ENCODE data around the gene ZNF804A. TPM values are rescaled to one million over a fixed set of nuclear protein-coding genes. Genes with fewer than 3 reads are reported as not detected.

ZNF804A gene
- total RNA-seq, 2 donors from 2014 or later: 0.14 to 0.68 TPM

DNA sequence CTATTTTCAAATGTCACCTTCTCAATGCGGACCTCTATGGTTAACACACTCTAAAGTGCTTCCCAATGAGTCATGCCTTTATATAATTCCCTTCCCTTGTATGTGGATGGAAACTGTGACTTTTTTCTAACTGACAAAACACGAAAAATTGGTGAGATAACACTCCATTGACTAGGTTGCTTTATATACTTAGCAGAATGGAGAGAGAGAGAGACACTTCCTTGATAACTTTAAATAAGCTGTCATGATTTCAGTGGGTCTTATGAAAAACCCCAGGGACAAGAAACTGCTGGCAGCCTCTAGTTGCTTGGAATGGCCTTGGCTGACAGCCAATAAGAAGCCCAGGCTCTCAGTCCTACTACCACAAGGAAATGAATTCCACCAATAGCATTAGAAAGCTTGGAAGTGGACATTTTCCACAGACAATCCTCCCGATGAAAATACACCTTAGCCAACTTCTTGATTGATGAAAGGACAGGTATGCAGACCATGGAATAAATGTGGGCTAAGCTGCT lies 322.2 kb downstream of the ZNF804A start:
- ATAC-seq (ENCODE audit: insufficient number of reproducible peaks, low FRiP score, low read depth) (no peak), DNase-seq (ENCODE audit: low spot score) (no peak)
- peaks cover 4% of the 10 kb centered on the region for H3K9me3 ChIP-seq
- TF ChIP-seq, protein P1, sequence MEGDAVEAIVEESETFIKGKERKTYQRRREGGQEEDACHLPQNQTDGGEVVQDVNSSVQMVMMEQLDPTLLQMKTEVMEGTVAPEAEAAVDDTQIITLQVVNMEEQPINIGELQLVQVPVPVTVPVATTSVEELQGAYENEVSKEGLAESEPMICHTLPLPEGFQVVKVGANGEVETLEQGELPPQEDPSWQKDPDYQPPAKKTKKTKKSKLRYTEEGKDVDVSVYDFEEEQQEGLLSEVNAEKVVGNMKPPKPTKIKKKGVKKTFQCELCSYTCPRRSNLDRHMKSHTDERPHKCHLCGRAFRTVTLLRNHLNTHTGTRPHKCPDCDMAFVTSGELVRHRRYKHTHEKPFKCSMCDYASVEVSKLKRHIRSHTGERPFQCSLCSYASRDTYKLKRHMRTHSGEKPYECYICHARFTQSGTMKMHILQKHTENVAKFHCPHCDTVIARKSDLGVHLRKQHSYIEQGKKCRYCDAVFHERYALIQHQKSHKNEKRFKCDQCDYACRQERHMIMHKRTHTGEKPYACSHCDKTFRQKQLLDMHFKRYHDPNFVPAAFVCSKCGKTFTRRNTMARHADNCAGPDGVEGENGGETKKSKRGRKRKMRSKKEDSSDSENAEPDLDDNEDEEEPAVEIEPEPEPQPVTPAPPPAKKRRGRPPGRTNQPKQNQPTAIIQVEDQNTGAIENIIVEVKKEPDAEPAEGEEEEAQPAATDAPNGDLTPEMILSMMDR (IDR thresholded peaks at IDR 0.05): no peak
- no peak overlapping the region for H3K27ac ChIP-seq
- no peaks in the 10 kb centered on the region for H3K36me3 ChIP-seq
- no peaks in the 10 kb centered on the region for H3K4me1 ChIP-seq (ENCODE audit: control insufficient read depth in 1 of 2, low read depth in 2 of 2)
- no peak overlapping the region for H3K4me3 ChIP-seq
- no peaks in the 10 kb centered on the region for H3K27me3 ChIP-seq (replicated peaks; ENCODE audit: insufficient read depth)

DNA sequence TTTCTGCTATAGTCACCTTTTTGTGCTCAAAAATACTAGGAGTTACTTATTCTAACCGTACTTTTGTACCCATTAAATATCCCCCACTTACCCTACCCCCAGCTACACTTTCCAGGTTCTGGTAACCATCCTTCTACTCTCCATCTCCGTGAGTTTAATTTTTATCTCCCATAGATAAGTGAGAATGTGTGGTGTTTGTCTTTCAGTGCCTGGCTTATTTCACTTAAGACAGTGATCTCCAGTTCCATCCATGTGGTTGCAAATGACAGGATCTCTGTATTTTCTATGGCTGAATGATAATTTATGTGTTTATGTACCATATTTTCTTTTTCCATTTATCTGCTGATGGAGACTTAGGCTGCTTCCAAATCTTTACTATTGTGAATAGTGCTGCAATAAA lies 323.3 kb downstream of the ZNF804A start:
- Histone ChIP-seq H3K36me3 (no peaks in the 10 kb centered on the region), H3K4me3 (no peak overlapping the region), H3K9me3 (peaks cover 12% of the 10 kb centered on the region), H3K4me1 (ENCODE audit: control insufficient read depth in 1 of 2, low read depth in 2 of 2) (no peaks in the 10 kb centered on the region), H3K27me3 (replicated peaks; ENCODE audit: insufficient read depth) (no peaks in the 10 kb centered on the region), H3K27ac (no peak overlapping the region)
- TF ChIP-seq, protein P1 (IDR thresholded peaks at IDR 0.05): no peak
- DNase-seq (ENCODE audit: low spot score) (no peak), ATAC-seq (ENCODE audit: insufficient number of reproducible peaks, low FRiP score, low read depth) (no peak)

DNA sequence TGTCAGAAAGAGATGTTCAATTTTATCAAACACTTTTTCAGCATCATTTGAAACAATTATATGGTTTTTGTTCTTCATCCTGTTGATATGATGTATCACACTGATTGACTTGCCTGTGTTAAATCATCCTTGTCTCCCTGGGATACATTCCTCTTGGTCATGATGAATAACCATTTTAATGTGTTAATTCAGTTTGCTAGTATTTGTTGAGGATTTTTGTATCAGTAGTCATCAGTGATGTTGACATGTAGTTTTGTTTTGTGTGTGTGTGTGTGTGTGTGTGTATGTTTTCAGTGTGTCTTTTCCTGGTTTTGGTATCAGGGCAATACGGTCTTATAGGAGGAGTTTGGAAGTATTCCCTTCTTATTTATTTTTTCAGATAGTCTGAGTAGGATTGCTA lies 325.4 kb downstream of the ZNF804A start:
- TF ChIP-seq, protein P1 (IDR thresholded peaks at IDR 0.05): no peak

DNA sequence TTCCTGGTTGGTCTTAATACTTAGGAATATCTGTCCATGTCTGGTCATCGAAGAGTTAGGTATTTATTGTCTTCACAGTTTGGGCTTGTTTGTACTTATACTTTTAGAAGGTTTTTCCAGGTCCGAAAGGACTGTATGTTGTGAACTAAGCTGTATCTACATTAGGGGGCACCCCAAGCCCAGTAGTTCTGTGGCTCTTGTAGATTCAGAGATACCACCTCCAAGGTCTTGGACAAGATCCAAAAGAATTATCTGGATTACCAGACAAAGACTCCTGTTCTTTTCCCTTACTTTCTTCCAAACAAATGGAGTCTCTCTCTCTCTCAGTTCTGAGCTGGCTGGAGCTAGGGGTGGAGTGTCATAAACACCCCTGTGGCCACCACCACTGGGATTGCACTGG lies 328.7 kb downstream of the ZNF804A start:
- Histone ChIP-seq H3K27ac (no peak overlapping the region), H3K4me1 (ENCODE audit: control insufficient read depth in 1 of 2, low read depth in 2 of 2) (no peaks in the 10 kb centered on the region), H3K4me3 (no peak overlapping the region), H3K27me3 (replicated peaks; ENCODE audit: insufficient read depth) (no peaks in the 10 kb centered on the region), H3K36me3 (no peaks in the 10 kb centered on the region), H3K9me3 (peaks cover 13% of the 10 kb centered on the region)
- ATAC-seq (ENCODE audit: insufficient number of reproducible peaks, low FRiP score, low read depth): no peak
- no peak for DNase-seq (ENCODE audit: low spot score)
- TF ChIP-seq, protein P1 (IDR thresholded peaks at IDR 0.05): no peak

More for the DNA sequence above, 325.4 kb downstream of the ZNF804A start:
- Histone ChIP-seq H3K36me3 (no peaks in the 10 kb centered on the region), H3K4me1 (ENCODE audit: control insufficient read depth in 1 of 2, low read depth in 2 of 2) (no peaks in the 10 kb centered on the region), H3K9me3 (peaks cover 13% of the 10 kb centered on the region), H3K27me3 (replicated peaks; ENCODE audit: insufficient read depth) (no peaks in the 10 kb centered on the region), H3K27ac (no peak overlapping the region), H3K4me3 (no peak overlapping the region)
- ATAC-seq (ENCODE audit: insufficient number of reproducible peaks, low FRiP score, low read depth) (no peak), DNase-seq (ENCODE audit: low spot score) (no peak)

DNA sequence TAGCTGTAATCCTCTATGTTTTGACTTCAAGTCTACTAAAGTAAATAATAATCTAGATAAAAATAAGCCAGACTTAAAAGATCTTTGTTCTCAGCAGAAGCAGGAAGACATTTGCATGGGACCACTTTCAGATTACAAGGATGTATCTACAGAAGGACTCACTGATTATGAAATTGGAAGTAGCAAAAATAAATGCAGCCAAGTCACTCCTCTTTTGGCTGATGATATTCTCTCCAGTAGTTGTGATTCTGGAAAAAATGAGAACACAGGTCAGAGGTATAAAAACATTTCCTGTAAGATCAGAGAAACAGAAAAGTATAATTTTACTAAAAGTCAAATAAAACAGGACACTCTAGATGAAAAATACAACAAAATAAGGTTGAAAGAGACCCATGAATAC lies 338.4 kb downstream of the ZNF804A start:
- H3K4me1 ChIP-seq (ENCODE audit: control insufficient read depth in 1 of 2, low read depth in 2 of 2): no peaks in the 10 kb centered on the region
- no peak overlapping the region for H3K4me3 ChIP-seq
- ATAC-seq (ENCODE audit: insufficient number of reproducible peaks, low FRiP score, low read depth): no peak
- no peaks in the 10 kb centered on the region for H3K36me3 ChIP-seq
- H3K9me3 ChIP-seq: no peaks in the 10 kb centered on the region
- H3K27ac ChIP-seq: no peak overlapping the region
- DNase-seq (ENCODE audit: low spot score): no peak
- H3K27me3 ChIP-seq (replicated peaks; ENCODE audit: insufficient read depth): no peaks in the 10 kb centered on the region
- TF ChIP-seq, protein P1 (IDR thresholded peaks at IDR 0.05): no peak
